Erythroblast (primary cell): ENCODE measurements around the gene GFOD1.

Source experiments
- GATA1 ChIP-seq: IDR thresholded peaks from 2 replicates; pipeline ENCODE4 v1.6.1; 2011; ENCODE audit warnings: low read depth, mild to moderate bottlenecking, control low read depth, low read length, moderate library complexity
- POLR2A ChIP-seq: IDR thresholded peaks from 2 replicates; pipeline ENCODE4 v1.6.1; 2011; ENCODE audit warnings: mild to moderate bottlenecking, low read length

GRCh38 chr6:13528777-13529343, 41.5 kb upstream of the GFOD1 start:
- TF ChIP-seq POLR2A, result no peak
- no peak for TF ChIP-seq GATA1
